Natural killer cell (primary cell): ENCODE results near the gene RHOD. TPM values are rescaled to one million over a fixed set of nuclear protein-coding genes. Genes with fewer than 3 reads are reported as not detected.

Source experiments
- ATAC-seq, 3 donors: fragments of 150-1000 bp in 2 of 3; fragments of 200-7000 bp in 1 of 3; cut with Tn5 transposase; 1 replicate in 1 of 3; 2 replicates in 2 of 3; pipeline ENCODE4 v1.10.0; 2021; ENCODE audit warnings: mild to moderate bottlenecking in 2 of 3, moderate library complexity in 2 of 3
- DNase-seq, 2 donors: peaks; one replicate each; pipeline versions ENCODE4 v3.0.0 to v3.0.0-alpha.2; 2013 to 2021; ENCODE audit warnings: mixed read lengths in 1 of 2
- H3K27ac ChIP-seq: one replicate; pipeline ENCODE4 v1.5.1; 2013; ENCODE audit warnings: mild to moderate bottlenecking, low read length
- H3K27me3 ChIP-seq: one replicate; pipeline ENCODE4 v1.6.1; 2013; ENCODE audit warnings: low read length; ENCODE audit not compliant: control insufficient read depth, insufficient read depth
- H3K36me3 ChIP-seq: one replicate; pipeline ENCODE4 v1.6.1; 2013; ENCODE audit warnings: low read length; ENCODE audit not compliant: control insufficient read depth, insufficient read depth
- H3K4me1 ChIP-seq: one replicate; pipeline ENCODE4 v1.6.1; 2013; ENCODE audit warnings: low read length; ENCODE audit not compliant: control insufficient read depth, insufficient read depth
- H3K4me3 ChIP-seq: one replicate; pipeline ENCODE4 v1.5.1; 2013; ENCODE audit warnings: low read length
- H3K9me3 ChIP-seq: one replicate; pipeline ENCODE4 v1.6.1; 2013; ENCODE audit warnings: low read length; ENCODE audit not compliant: control insufficient read depth, insufficient read depth
- H3K27ac Mint-ChIP-seq, 2 donors: one replicate each; pipeline ENCODE4 v1.8.0; 2022; ENCODE audit warnings: mild to moderate bottlenecking in 2 of 2, mixed read lengths in 2 of 2, moderate library complexity in 1 of 2
- H3K27me3 Mint-ChIP-seq, 2 donors: one replicate each; pipeline ENCODE4 v1.8.0; 2022; ENCODE audit warnings: low read depth in 2 of 2, mixed read lengths in 2 of 2
- H3K36me3 Mint-ChIP-seq: one replicate; pipeline ENCODE4 v1.8.0; 2022; ENCODE audit warnings: mixed read lengths
- H3K4me1 Mint-ChIP-seq, 2 donors: one replicate each; pipeline ENCODE4 v1.8.0; 2022; ENCODE audit warnings: mixed read lengths in 2 of 2
- H3K4me3 Mint-ChIP-seq: one replicate; pipeline ENCODE4 v1.8.0; 2022; ENCODE audit warnings: mild to moderate bottlenecking, moderate library complexity, mixed read lengths
- H3K9me3 Mint-ChIP-seq, 2 donors: one replicate each; pipeline ENCODE4 v1.8.0; 2022; ENCODE audit warnings: mixed read lengths in 2 of 2
- WGBS: methylation state at CpG from one replicate; pipeline ENCODE4 v1.1.7; 2013; ENCODE audit warnings: missing lambda C conversion rate; ENCODE audit not compliant: insufficient coverage; 5-methylcytosine and 5-hydroxymethylcytosine counted together
- intact Hi-C: fragments of 100-400 bp; cut with micrococcal nuclease; formaldehyde crosslinking; loops from one replicate; pipeline ENCODE4 v1.14.2; 2022
- total RNA-seq, 4 donors: library from RNA; stranded (reverse); fragments of 120-200 nt in 1 of 4; gene quantifications; one replicate each; pipeline versions ENCODE4 v1.2.3 to v1.2.4, GENCODE V29; 2013 to 2022
- TF ChIP-seq, protein P1 (sequence below): fragments of 200-600 bp; IDR thresholded peaks from one replicate; pipeline ENCODE4 v1.8.0; 2022; ENCODE audit warnings: antibody characterized with exemption

Gene RHOD, protein sequence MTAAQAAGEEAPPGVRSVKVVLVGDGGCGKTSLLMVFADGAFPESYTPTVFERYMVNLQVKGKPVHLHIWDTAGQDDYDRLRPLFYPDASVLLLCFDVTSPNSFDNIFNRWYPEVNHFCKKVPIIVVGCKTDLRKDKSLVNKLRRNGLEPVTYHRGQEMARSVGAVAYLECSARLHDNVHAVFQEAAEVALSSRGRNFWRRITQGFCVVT
- not detected for total RNA-seq
- total RNA-seq (2013) = not detected

DNA sequence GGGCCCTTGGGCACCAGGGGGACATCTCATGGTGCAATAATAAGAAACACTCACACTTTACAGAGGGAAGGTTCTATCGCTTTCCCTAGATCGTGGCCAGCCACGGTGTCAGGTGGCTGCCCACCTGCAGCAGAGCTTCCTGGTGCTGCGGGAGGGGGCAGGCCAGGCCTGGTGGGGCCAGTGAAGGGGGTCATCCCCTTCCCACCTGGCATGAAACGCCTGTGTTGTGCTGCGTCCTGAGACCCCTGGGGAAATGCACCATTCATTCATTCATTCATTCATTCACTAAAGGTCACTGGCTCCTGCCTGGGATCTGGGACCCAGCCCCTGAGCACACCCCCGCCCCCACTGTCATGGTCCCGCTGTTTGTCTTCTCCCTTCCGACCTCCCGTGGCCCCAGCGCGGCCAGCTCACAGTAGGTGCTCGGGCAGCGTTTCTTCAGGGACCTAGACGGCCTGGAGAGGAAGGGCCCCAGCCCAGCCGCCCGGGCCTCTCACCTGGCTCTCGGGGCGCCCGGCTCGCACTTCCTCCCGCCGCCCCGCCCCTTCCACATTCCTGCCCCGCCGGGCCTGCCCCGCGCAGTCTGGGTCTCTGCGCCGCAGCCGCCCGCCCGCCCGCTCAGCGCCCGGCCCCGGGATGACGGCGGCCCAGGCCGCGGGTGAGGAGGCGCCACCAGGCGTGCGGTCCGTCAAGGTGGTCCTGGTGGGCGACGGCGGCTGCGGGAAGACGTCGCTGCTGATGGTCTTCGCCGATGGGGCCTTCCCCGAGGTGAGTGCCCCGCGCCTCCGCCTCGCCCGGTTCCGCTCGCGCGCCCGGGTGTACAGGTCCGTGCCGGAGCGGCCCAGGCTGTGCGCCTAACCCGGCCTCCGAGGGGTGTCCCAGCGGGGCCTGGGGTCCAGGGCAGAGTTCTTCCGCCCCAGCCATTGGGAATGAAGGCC lies at the start of gene RHOD:
Gene RHOD (plus strand): TSS at position 581 of the 938 bp plus-strand sequence. CDS start 56 bp downstream, at position 637.
- H3K27me3 ChIP-seq = peaks cover 15% of the 10 kb centered on the region
- no peak within 1 kb of the TSS for H3K27ac ChIP-seq
- H3K4me3 ChIP-seq = no peak within 1 kb of the TSS
- Mint-ChIP-seq H3K4me3 (no peak within 1 kb of the TSS), H3K9me3 (no peaks in the 10 kb centered on the region), H3K27me3 (peaks cover 19% of the 10 kb centered on the region in 2 donors), H3K36me3 (no peaks in the 10 kb centered on the region), H3K27ac (no peak within 1 kb of the TSS), H3K4me1 (peaks cover 0 to 6% of the 10 kb centered on the region in 2 donors)
- no peaks in the 10 kb centered on the region for H3K36me3 ChIP-seq
- whole genome bisulfite sequencing = 10% methylated on average over 72 of the region's 72 CpGs
- TF ChIP-seq, protein P1, sequence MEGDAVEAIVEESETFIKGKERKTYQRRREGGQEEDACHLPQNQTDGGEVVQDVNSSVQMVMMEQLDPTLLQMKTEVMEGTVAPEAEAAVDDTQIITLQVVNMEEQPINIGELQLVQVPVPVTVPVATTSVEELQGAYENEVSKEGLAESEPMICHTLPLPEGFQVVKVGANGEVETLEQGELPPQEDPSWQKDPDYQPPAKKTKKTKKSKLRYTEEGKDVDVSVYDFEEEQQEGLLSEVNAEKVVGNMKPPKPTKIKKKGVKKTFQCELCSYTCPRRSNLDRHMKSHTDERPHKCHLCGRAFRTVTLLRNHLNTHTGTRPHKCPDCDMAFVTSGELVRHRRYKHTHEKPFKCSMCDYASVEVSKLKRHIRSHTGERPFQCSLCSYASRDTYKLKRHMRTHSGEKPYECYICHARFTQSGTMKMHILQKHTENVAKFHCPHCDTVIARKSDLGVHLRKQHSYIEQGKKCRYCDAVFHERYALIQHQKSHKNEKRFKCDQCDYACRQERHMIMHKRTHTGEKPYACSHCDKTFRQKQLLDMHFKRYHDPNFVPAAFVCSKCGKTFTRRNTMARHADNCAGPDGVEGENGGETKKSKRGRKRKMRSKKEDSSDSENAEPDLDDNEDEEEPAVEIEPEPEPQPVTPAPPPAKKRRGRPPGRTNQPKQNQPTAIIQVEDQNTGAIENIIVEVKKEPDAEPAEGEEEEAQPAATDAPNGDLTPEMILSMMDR = no peak
- ATAC-seq (peak in 2 of 3 donors; percentile 38 to 67), DNase-seq (peak in 1 of 2 donors; percentile 51)
- H3K4me1 ChIP-seq = peaks cover 5% of the 10 kb centered on the region
- intact Hi-C loops = no loop called here
- H3K9me3 ChIP-seq = no peaks in the 10 kb centered on the region

DNA sequence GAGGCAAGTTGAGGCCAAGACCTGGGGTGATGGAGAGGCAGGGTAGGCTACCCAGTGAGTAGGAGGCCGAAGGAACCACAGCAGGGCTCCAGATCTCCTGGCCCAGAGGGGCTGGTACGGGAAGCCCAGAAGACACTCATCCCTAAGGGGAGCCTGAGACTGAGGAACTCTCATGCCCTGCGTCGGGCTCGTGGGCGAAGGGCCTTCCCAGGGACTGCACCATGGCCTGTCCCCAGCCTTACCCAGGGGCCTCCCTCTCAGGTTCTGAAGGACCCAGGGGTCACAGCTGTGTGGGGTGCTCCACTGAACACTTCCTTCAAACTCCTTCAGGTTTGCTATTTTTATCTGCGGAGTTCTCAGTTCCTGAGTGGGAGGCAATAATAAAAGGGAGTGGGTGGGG lies 49.5 kb upstream of the RHOD start:
- Mint-ChIP-seq H3K27ac (no peak overlapping the region), H3K36me3 (no peaks in the 10 kb centered on the region), H3K4me1 (peaks cover 0 to 5% of the 10 kb centered on the region in 2 donors), H3K27me3 (peaks cover 4 to 12% of the 10 kb centered on the region in 2 donors), H3K9me3 (no peaks in the 10 kb centered on the region), H3K4me3 (no peak overlapping the region)
- intact Hi-C loops = no loop called here
- TF ChIP-seq, protein P1 = no peak
- Histone ChIP-seq H3K4me1 (no peaks in the 10 kb centered on the region), H3K27me3 (no peaks in the 10 kb centered on the region), H3K9me3 (no peaks in the 10 kb centered on the region), H3K36me3 (no peaks in the 10 kb centered on the region), H3K4me3 (no peak overlapping the region), H3K27ac (no peak overlapping the region)
- no peak for DNase-seq
- ATAC-seq = no peak
- 95% methylated on average over 7 of the region's 7 CpGs for WGBS

DNA sequence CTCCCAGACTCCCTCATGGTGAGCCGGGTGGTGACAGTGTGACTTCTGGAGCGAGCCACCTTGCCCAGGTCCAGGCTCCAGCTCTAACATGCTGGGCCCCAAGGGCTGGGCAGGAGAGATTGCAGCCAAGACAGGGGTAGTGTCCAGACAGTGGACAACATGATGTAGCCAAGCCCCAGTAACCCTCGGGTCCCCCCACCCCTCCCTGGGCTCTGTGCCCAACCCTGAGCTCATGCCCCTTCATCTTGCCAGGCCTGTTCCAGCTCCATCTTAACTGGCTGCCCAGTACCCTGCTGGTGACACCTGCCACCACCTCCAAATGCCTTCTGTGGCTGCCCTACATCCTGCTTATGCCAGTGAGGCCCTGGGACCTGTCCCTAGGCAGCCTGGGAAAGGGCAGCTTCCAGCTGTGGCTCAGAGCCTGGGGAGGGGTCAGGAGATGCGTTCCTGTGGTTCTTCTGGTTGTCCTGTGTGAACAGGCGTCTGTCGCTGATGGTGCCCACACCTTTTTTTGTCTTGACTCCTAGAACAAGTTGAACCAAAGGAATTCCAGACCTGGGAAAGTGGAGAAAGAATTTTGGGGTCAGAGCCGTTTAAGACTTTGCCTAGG lies 46.2 kb upstream of the RHOD start:
- H3K36me3 ChIP-seq = no peaks in the 10 kb centered on the region
- H3K9me3 ChIP-seq = no peaks in the 10 kb centered on the region
- no peaks in the 10 kb centered on the region for H3K4me1 ChIP-seq
- Mint-ChIP-seq H3K36me3 (no peaks in the 10 kb centered on the region), H3K4me3 (no peak overlapping the region), H3K27me3 (peaks cover 11 to 21% of the 10 kb centered on the region in 2 donors), H3K9me3 (no peaks in the 10 kb centered on the region), H3K27ac (no peak overlapping the region), H3K4me1 (peaks cover 0 to 5% of the 10 kb centered on the region in 2 donors)
- no peak overlapping the region for H3K27ac ChIP-seq
- ATAC-seq (no peak), DNase-seq (peak in 1 of 2 donors; percentile 1)
- TF ChIP-seq, protein P1 = no peak
- H3K27me3 ChIP-seq = no peaks in the 10 kb centered on the region
- no peak overlapping the region for H3K4me3 ChIP-seq
- intact Hi-C loops = no loop called here
- 77% methylated on average over 6 of the region's 7 CpGs for WGBS
